Measurements from ENCODE around the gene OPA1.

OPA1 gene

DNA sequence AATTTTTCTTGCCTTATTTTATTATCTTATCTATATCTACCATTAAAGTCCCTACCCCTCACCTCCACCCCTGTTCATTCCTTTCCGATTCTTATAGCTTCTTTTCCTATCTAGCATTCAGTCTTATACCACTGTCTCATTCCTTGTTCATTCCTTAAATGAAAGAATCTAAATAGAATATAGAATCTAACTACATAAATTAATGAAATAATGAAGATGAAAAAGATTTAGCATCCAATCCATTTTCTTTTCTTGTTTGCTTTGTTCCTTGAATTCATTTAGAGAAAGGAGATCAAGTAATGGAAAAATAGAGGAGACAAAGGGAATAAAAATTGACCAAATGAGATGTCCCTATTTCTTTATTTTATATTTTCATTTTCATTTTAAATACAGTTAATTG lies 67.2 kb downstream of the OPA1 start:
- H3K36me3 ChIP-seq (ENCODE audit: control insufficient read depth, low read length): peaks cover 83% of the 10 kb centered on the region
- H3K27ac ChIP-seq (ENCODE audit: low read depth, low read length): no peak overlapping the region
- TF ChIP-seq EZH2phosphoT487 (IDR thresholded peaks at IDR 0.05; ENCODE audit: borderline replicate concordance, low read length): no peak
- TF ChIP-seq, protein P1, sequence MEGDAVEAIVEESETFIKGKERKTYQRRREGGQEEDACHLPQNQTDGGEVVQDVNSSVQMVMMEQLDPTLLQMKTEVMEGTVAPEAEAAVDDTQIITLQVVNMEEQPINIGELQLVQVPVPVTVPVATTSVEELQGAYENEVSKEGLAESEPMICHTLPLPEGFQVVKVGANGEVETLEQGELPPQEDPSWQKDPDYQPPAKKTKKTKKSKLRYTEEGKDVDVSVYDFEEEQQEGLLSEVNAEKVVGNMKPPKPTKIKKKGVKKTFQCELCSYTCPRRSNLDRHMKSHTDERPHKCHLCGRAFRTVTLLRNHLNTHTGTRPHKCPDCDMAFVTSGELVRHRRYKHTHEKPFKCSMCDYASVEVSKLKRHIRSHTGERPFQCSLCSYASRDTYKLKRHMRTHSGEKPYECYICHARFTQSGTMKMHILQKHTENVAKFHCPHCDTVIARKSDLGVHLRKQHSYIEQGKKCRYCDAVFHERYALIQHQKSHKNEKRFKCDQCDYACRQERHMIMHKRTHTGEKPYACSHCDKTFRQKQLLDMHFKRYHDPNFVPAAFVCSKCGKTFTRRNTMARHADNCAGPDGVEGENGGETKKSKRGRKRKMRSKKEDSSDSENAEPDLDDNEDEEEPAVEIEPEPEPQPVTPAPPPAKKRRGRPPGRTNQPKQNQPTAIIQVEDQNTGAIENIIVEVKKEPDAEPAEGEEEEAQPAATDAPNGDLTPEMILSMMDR (IDR thresholded peaks at IDR 0.05; ENCODE audit: low read depth, low read length, poor library complexity, severe bottlenecking): no peak
- H3K4me2 ChIP-seq (ENCODE audit: low read length): no peak overlapping the region
- H3K79me2 ChIP-seq (ENCODE audit: control insufficient read depth, low read length): no peaks in the 10 kb centered on the region
- no peaks in the 10 kb centered on the region for H3K27me3 ChIP-seq (ENCODE audit: control insufficient read depth, low read length)
- H3K4me1 ChIP-seq (ENCODE audit: control insufficient read depth, low read length): no peaks in the 10 kb centered on the region
- H3K4me3 ChIP-seq (ENCODE audit: low read length): no peak overlapping the region
- no peaks in the 10 kb centered on the region for H3K9me3 ChIP-seq (ENCODE audit: control insufficient read depth, insufficient read depth, low read length)
- H4K20me1 ChIP-seq (ENCODE audit: control insufficient read depth, insufficient read depth, low read depth, low read length): no peaks in the 10 kb centered on the region
- H3F3A ChIP-seq (ENCODE audit: control insufficient read depth, insufficient read depth): peaks cover 23% of the 10 kb centered on the region; the same call in 1 of the 2 replicates
- H3K9me2 ChIP-seq (replicated peaks; ENCODE audit: control insufficient read depth, low read length): no peaks in the 10 kb centered on the region

DNA sequence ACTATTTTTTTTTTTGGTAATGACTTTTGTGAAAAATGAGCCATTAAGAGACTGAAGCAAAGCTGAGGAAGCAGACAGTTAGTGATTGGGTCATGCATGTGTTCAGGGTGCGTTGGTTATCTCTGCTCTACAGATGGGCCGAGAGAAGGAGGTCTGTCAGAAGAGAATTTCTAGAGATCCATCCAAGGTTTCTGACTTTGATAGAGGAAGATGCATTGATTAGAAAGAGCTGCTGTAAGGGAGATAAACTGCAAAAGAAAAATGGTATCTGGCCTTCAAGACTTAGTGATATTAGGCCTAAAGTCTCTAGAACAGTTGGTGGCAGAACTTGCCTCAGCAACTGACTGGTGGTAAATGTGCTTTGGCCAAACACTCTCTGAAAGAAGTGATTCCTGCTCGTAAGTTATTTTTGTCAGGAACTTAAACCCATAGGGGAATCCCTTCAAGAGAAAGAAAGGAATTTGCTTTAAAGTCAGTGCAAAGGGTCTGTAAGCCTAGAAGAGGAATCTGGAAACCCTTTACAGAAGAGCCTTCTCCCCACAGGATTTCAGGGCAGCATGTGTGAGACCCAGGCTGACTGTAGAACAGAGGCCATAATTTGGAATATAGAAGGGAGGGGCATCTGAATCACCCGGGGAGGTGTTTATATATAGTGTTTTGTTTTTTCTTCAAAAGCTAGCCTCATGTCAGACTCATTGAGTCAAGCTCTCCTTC lies 67.8 kb downstream of the OPA1 start:
- H3K4me2 ChIP-seq (ENCODE audit: low read length): no peak overlapping the region
- H3K9me2 ChIP-seq (replicated peaks; ENCODE audit: control insufficient read depth, low read length): no peaks in the 10 kb centered on the region
- TF ChIP-seq, protein P1 (IDR thresholded peaks at IDR 0.05; ENCODE audit: low read depth, low read length, poor library complexity, severe bottlenecking): no peak
- TF ChIP-seq EZH2phosphoT487 (IDR thresholded peaks at IDR 0.05; ENCODE audit: borderline replicate concordance, low read length): no peak
- no peaks in the 10 kb centered on the region for H3K4me1 ChIP-seq (ENCODE audit: control insufficient read depth, low read length)
- no peak overlapping the region for H3K4me3 ChIP-seq (ENCODE audit: low read length)
- no peaks in the 10 kb centered on the region for H3K27me3 ChIP-seq (ENCODE audit: control insufficient read depth, low read length)
- no peak overlapping the region for H3K27ac ChIP-seq (ENCODE audit: low read depth, low read length)
- no peaks in the 10 kb centered on the region for H3K79me2 ChIP-seq (ENCODE audit: control insufficient read depth, low read length)
- peaks cover 23% of the 10 kb centered on the region; the same call in 1 of the 2 replicates for H3F3A ChIP-seq (ENCODE audit: control insufficient read depth, insufficient read depth)
- H3K9me3 ChIP-seq (ENCODE audit: control insufficient read depth, insufficient read depth, low read length): no peaks in the 10 kb centered on the region
- H3K36me3 ChIP-seq (ENCODE audit: control insufficient read depth, low read length): peaks cover 86% of the 10 kb centered on the region
- no peaks in the 10 kb centered on the region for H4K20me1 ChIP-seq (ENCODE audit: control insufficient read depth, insufficient read depth, low read depth, low read length)

DNA sequence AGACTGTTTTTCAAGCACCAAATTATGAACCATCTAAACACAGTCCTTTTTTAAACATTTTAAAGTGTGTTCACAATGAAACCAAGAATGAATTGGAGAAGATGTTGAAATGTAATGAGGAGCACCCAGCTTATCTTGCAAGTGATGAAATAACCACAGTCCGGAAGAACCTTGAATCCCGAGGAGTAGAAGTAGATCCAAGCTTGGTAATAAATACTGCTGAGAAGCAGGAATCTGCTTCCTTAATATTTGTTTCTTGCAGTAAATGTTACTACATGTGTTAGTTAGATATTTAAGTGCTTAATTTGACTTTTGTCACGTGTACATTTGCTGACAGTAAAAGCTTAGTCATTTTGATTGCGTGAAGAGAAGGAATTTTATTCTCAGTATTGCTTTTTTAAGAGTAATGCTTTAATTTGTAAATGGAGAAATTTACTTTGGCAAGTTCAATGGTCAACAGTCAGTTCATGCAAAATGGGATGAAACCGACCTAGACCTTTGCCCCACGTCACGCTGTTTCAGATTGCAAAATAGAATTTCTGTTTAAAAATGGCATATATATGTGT lies 69.8 kb downstream of the OPA1 start:
- Histone ChIP-seq H3K4me3 (ENCODE audit: low read length) (no peak overlapping the region), H4K20me1 (ENCODE audit: control insufficient read depth, insufficient read depth, low read depth, low read length) (no peaks in the 10 kb centered on the region), H3K27ac (ENCODE audit: low read depth, low read length) (no peak overlapping the region), H3K4me2 (ENCODE audit: low read length) (no peak overlapping the region), H3K36me3 (ENCODE audit: control insufficient read depth, low read length) (peaks cover 85% of the 10 kb centered on the region), H3K27me3 (ENCODE audit: control insufficient read depth, low read length) (no peaks in the 10 kb centered on the region), H3K79me2 (ENCODE audit: control insufficient read depth, low read length) (no peaks in the 10 kb centered on the region), H3K9me3 (ENCODE audit: control insufficient read depth, insufficient read depth, low read length) (no peaks in the 10 kb centered on the region), H3K9me2 (replicated peaks; ENCODE audit: control insufficient read depth, low read length) (no peaks in the 10 kb centered on the region), H3K4me1 (ENCODE audit: control insufficient read depth, low read length) (no peaks in the 10 kb centered on the region), H3F3A (ENCODE audit: control insufficient read depth, insufficient read depth) (peaks cover 23% of the 10 kb centered on the region; the same call in 1 of the 2 replicates)
- TF ChIP-seq, protein P1 (IDR thresholded peaks at IDR 0.05; ENCODE audit: low read depth, low read length, poor library complexity, severe bottlenecking): no peak
- no peak for TF ChIP-seq EZH2phosphoT487 (IDR thresholded peaks at IDR 0.05; ENCODE audit: borderline replicate concordance, low read length)

Measured in DOHH2 (cell line).